ENCODE data around the gene SV2B. TPM values are rescaled to one million over a fixed set of nuclear protein-coding genes. Genes with fewer than 3 reads are reported as not detected.

SV2B gene
- total RNA-seq, 1 experiment from 2014 or later = not detected

- no peak for DNase-seq (ENCODE audit: low spot score)
These were observed 128.8 kb downstream of the SV2B start for GRCh38 chr15:91228890-91229289.

- no peak for DNase-seq (ENCODE audit: low spot score)
These were observed 131.6 kb downstream of the SV2B start for GRCh38 chr15:91231703-91232102.

GRCh38 chr15:91234759-91235158 is 134.7 kb downstream of the SV2B start:
- DNase-seq (ENCODE audit: low spot score) = no peak

GRCh38 chr15:91235376-91235775 is 135.3 kb downstream of the SV2B start:
- no peak for DNase-seq (ENCODE audit: low spot score)

GRCh38 chr15:91237445-91237844 is 137.4 kb downstream of the SV2B start:
- no peak for DNase-seq (ENCODE audit: low spot score)

- no peak for DNase-seq (ENCODE audit: low spot score)
These were observed 138.8 kb downstream of the SV2B start for GRCh38 chr15:91238644-91239425.

GRCh38 chr15:91243826-91244225 is 143.8 kb downstream of the SV2B start:
- no peak for DNase-seq (ENCODE audit: low spot score)

GRCh38 chr15:91244919-91245318 is 144.9 kb downstream of the SV2B start:
- DNase-seq (ENCODE audit: low spot score) = no peak

- no peak for DNase-seq (ENCODE audit: low spot score)
These were observed 146.9 kb downstream of the SV2B start for GRCh38 chr15:91246998-91247397.

GRCh38 chr15:91249591-91249990 is 149.5 kb downstream of the SV2B start:
- no peak for DNase-seq (ENCODE audit: low spot score)

- no peak for DNase-seq (ENCODE audit: low spot score)
These were observed 152.3 kb downstream of the SV2B start for GRCh38 chr15:91252322-91252721.

- no peak for DNase-seq (ENCODE audit: low spot score)
These were observed 152.7 kb downstream of the SV2B start for GRCh38 chr15:91252756-91253155.

- DNase-seq (ENCODE audit: low spot score) = no peak
These were observed 153.5 kb downstream of the SV2B start for GRCh38 chr15:91253605-91254004.

GRCh38 chr15:91254766-91255165 is 154.7 kb downstream of the SV2B start:
- DNase-seq (ENCODE audit: low spot score) = no peak

- DNase-seq (ENCODE audit: low spot score) = no peak
These were observed 155.7 kb downstream of the SV2B start for GRCh38 chr15:91255670-91256192.

GRCh38 chr15:91257746-91258414 is 157.8 kb downstream of the SV2B start:
- no peak for DNase-seq (ENCODE audit: low spot score)

- DNase-seq (ENCODE audit: low spot score) = peak; percentile 10
These were observed 158.3 kb downstream of the SV2B start for GRCh38 chr15:91258415-91258759.

GRCh38 chr15:91259077-91259476 is 159.0 kb downstream of the SV2B start:
- DNase-seq (ENCODE audit: low spot score) = no peak

- no peak for DNase-seq (ENCODE audit: low spot score)
These were observed 161.3 kb downstream of the SV2B start for GRCh38 chr15:91261345-91261744.

- peak; percentile 8 for DNase-seq (ENCODE audit: low spot score)
These were observed 163.8 kb downstream of the SV2B start for GRCh38 chr15:91263632-91264531.

GRCh38 chr15:91264651-91265351 is 164.7 kb downstream of the SV2B start:
- no peak for DNase-seq (ENCODE audit: low spot score)
